GM12873 (cell line): ENCODE data around the gene ZCCHC7.

Source experiments
- CTCF ChIP-seq: IDR thresholded peaks from 2 replicates; pipeline ENCODE4 v1.5.1; 2012; ENCODE audit warnings: low read depth, mild to moderate bottlenecking, moderate library complexity, low read length, control low read depth; ENCODE audit not compliant: insufficient read depth; ENCODE audit errors: missing control alignments

Gene ZCCHC7

DNA sequence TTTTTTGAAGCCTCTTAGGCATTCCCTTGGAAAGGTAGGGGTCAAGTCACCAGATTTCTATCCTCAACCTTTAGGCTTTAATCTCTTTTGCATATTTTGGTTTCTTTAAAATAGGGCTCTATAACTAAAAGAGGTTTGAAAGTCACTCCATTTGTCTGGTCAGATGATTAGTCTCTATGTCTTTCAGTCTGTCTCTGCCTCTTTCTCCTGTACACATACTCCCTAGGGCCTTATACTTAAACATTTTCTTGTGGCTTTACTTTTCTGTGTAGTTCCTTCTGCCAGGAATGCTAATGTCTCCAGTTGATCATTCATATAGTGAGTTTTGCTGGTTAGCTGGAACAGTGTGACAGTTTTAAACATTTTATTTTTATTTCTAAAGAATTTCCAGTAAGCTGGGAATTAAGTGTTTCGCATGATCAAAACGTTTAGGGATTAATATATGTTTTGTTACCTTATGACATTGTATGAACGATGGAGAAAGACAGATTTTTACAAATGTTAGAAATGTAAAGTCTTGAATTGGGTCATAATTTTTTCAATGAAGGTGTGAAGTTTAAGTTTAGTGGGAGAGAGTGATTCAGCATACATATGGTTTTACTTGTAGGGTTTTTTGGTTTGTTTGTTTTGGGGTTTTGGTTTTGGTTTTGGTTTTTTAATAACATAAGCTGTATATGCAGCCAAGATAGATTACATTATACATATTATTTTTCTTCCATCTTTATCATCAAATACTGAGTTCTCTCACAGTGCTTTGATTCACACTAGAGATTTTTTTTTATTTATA lies 90.6 kb downstream of the ZCCHC7 start:
- no peak for TF ChIP-seq CTCF

- no peak for TF ChIP-seq CTCF
Observed at GRCh38 chr9:37212435-37212834, 92.1 kb downstream of the ZCCHC7 start.

DNA sequence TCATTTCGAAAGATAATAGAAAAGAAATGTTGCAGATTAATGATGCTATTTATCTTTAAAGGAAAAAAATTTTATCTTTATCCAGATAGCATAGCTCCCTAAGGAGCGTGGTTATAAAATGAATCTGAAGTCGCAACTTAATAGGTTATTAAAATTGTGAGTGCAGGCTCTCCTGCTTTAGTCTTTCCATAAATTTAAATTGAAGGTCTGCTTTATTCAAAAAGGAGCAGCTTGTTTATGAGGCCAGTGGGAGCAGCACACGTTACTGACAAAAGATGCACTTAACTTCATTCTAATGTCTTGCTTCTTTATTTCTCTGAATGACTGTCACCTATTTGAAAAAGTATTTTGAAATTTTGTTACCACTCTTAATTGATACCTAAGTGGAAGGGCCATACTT lies 95.0 kb downstream of the ZCCHC7 start:
- TF ChIP-seq CTCF: no peak

DNA sequence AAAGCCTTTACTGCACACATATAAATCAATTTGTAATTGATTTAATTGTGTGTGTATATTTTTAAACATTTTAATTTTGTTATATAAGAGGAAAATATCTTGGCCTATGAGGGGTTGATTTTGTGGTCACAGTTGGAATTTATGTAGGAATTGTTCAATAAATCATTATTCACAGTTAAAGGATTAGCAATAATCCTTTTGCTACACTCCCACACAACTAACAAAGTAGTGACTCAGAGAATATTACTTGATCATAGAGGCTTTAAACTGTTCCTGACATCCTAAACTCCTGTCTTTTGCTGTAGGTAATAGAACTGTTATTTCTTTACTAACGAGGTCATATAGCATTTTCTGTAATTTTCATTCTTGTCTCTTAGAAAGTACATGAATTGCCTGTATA lies 95.5 kb downstream of the ZCCHC7 start:
- TF ChIP-seq CTCF: no peak

GRCh38 chr9:37217161-37217560 lies 96.8 kb downstream of the ZCCHC7 start:
- no peak for TF ChIP-seq CTCF

DNA sequence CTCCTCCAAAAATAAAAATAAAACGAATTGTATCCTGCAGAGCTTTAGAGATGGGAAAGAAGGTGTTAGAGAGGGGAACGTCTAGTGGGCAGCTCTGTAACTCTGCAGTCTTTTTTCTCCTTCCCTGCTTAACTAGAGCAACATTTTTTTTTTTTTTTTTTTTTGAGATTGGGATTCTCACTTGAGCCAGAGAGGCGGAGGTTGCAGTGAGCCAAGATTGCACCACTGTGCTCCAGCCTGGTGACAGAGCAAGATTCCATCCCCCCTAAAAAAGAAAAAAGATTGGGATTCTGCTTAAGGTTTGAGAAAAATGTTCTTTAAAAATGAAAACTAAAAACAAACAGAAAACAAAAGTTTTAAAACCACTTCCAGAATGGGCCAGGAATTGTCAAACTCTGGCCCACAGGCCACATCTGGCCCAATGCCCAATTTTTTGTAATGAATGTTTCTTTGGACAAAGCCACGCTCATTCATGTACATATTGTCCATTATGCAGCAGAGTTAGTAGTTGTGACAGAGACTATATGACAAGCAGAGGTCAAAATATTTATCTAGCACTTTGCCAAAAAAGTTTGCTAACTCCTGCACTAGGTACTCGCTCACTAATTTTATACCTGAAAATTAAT lies 98.5 kb downstream of the ZCCHC7 start:
- TF ChIP-seq CTCF: no peak

DNA sequence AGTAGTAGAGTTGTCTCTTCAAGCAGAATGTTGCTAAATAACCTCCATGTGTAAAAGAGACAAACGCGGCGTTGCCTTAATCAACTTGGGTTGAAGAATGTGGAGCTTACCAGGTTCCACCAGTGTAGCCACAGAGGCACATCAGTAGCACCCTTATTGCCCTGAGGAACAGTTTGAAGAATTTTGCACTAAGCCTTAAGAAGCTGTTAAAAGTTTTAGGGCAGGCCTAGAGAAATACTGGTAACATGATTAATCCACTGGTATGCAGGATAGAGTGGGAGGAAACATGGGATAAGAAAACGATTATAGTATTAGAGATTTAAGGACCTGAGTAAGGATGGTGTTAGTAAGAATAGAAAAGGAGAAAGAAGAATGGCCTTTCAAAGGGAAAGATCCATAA lies 100.6 kb downstream of the ZCCHC7 start:
- no peak for TF ChIP-seq CTCF
